Large intestine (tissue), 3 donors: Measurements from ENCODE around the gene PRKAG1. TPM values are rescaled to one million over a fixed set of nuclear protein-coding genes. Genes with fewer than 3 reads are reported as not detected.

ENCODE experiments used
- DNase-seq, 2 donors: peaks; one replicate each; pipeline versions ENCODE4 v3.0.0 to v3.0.0-alpha.2; 2013
- H3K27ac ChIP-seq: one replicate; pipeline ENCODE4 v1.5.1; 2013; ENCODE audit warnings: low read length
- H3K27me3 ChIP-seq: 2 replicates; pipeline ENCODE4 v1.6.1; 2013; ENCODE audit warnings: low read length; ENCODE audit not compliant: control insufficient read depth, insufficient read depth
- H3K36me3 ChIP-seq: 2 replicates; pipeline ENCODE4 v1.6.1; 2013; ENCODE audit warnings: low read length; ENCODE audit not compliant: control insufficient read depth, insufficient read depth
- H3K4me1 ChIP-seq: one replicate; pipeline ENCODE4 v1.6.1; 2013; ENCODE audit warnings: low read length; ENCODE audit not compliant: control insufficient read depth, insufficient read depth
- H3K4me3 ChIP-seq: one replicate; pipeline ENCODE4 v1.5.1; 2013; ENCODE audit warnings: low read length
- H3K9me3 ChIP-seq: one replicate; pipeline ENCODE4 v1.6.1; 2013; ENCODE audit warnings: mild to moderate bottlenecking, low read depth, low read length, moderate library complexity; ENCODE audit not compliant: control insufficient read depth
- WGBS: methylation state at CpG from one replicate; pipeline ENCODE4 v1.1.5; 2013; ENCODE audit warnings: low lambda C conversion rate; ENCODE audit not compliant: insufficient coverage; 5-methylcytosine and 5-hydroxymethylcytosine counted together
- polyA plus RNA-seq: library from polyadenylated mRNA; unstranded; fragments of 120-200 nt; gene quantifications from one replicate; pipeline ENCODE4 v1.2.1, GENCODE V29; 2013

Gene PRKAG1
- polyA plus RNA-seq, 1 donor = 66.8 TPM

- H3K27ac ChIP-seq = no peak overlapping the region
- H3K4me3 ChIP-seq = no peak overlapping the region
- H3K4me1 ChIP-seq = no peaks in the 10 kb centered on the region
- no peak for DNase-seq
- H3K36me3 ChIP-seq = peaks cover 23% of the 10 kb centered on the region
- no peaks in the 10 kb centered on the region for H3K27me3 ChIP-seq
- WGBS = no CpG with 5 or more reads among the region's 3 CpGs
- no peaks in the 10 kb centered on the region for H3K9me3 ChIP-seq
Measured at GRCh38 chr12:49013428-49013827, 5.1 kb downstream of the PRKAG1 start.

GRCh38 chr12:49012739-49013138, 5.8 kb downstream of the PRKAG1 start:
- no peaks in the 10 kb centered on the region for H3K9me3 ChIP-seq
- H3K4me3 ChIP-seq = no peak overlapping the region
- H3K27me3 ChIP-seq = no peaks in the 10 kb centered on the region
- no peak for DNase-seq
- H3K27ac ChIP-seq = no peak overlapping the region
- no peaks in the 10 kb centered on the region for H3K4me1 ChIP-seq
- peaks cover 23% of the 10 kb centered on the region for H3K36me3 ChIP-seq

- no peak for DNase-seq
- H3K36me3 ChIP-seq = peaks cover 30% of the 10 kb centered on the region
- no CpG with 5 or more reads among the region's 3 CpGs for WGBS
- no peaks in the 10 kb centered on the region for H3K9me3 ChIP-seq
- no peak overlapping the region for H3K4me3 ChIP-seq
- H3K27ac ChIP-seq = no peak overlapping the region
- H3K27me3 ChIP-seq = no peaks in the 10 kb centered on the region
- H3K4me1 ChIP-seq = no peaks in the 10 kb centered on the region
Measured at GRCh38 chr12:49010092-49010668, 8.4 kb downstream of the PRKAG1 start.

- Histone ChIP-seq H3K27me3 (no peaks in the 10 kb centered on the region), H3K4me3 (no peak overlapping the region), H3K27ac (no peak overlapping the region), H3K9me3 (no peaks in the 10 kb centered on the region), H3K4me1 (no peaks in the 10 kb centered on the region), H3K36me3 (peaks cover 42% of the 10 kb centered on the region)
- no CpG with 5 or more reads among the region's 1 CpG for WGBS
- no peak for DNase-seq
Measured at GRCh38 chr12:49008943-49009342, 9.6 kb downstream of the PRKAG1 start.

- no CpG with 5 or more reads among the region's 2 CpGs for WGBS
- peaks cover 4% of the 10 kb centered on the region for H3K9me3 ChIP-seq
- H3K36me3 ChIP-seq = peaks cover 42% of the 10 kb centered on the region
- DNase-seq = no peak
- H3K4me1 ChIP-seq = peaks cover 28% of the 10 kb centered on the region
- no peak overlapping the region for H3K27ac ChIP-seq
- H3K27me3 ChIP-seq = peaks cover 53% of the 10 kb centered on the region
- H3K4me3 ChIP-seq = no peak overlapping the region
Measured at GRCh38 chr12:49000346-49000745, 18.2 kb downstream of the PRKAG1 start.

- Histone ChIP-seq H3K27me3 (peaks cover 61% of the 10 kb centered on the region), H3K27ac (no peak within 1 kb of the TSS), H3K4me3 (peak within 1 kb of the TSS; percentile 30), H3K9me3 (peaks cover 4% of the 10 kb centered on the region), H3K36me3 (peaks cover 34% of the 10 kb centered on the region), H3K4me1 (peaks cover 32% of the 10 kb centered on the region)
- no CpG with 5 or more reads among the region's 30 CpGs for WGBS
- peak in 1 of 2 donors; percentile 55 for DNase-seq
Measured at GRCh38 chr12:48999371-49000131, 19.0 kb downstream of the PRKAG1 start, which contains the start of gene DDN. Gene DDN, minus strand, starts transcription at chr12:48999375. Its CDS starts 88 bp downstream, at chr12:48999287.

- WGBS = no CpG with 5 or more reads among the region's 48 CpGs
- peak in 1 of 2 donors; percentile 76 for DNase-seq
- no peak overlapping the region for H3K27ac ChIP-seq
- peaks cover 34% of the 10 kb centered on the region for H3K4me1 ChIP-seq
- peaks cover 26% of the 10 kb centered on the region for H3K36me3 ChIP-seq
- peaks cover 70% of the 10 kb centered on the region for H3K27me3 ChIP-seq
- peaks cover 4% of the 10 kb centered on the region for H3K9me3 ChIP-seq
- no peak overlapping the region for H3K4me3 ChIP-seq
Measured at GRCh38 chr12:48998497-48999353, 19.9 kb downstream of the PRKAG1 start.

GRCh38 chr12:48997719-48998496, 20.7 kb downstream of the PRKAG1 start:
- Histone ChIP-seq H3K4me1 (peaks cover 34% of the 10 kb centered on the region), H3K36me3 (peaks cover 17% of the 10 kb centered on the region), H3K4me3 (no peak overlapping the region), H3K27ac (no peak overlapping the region), H3K27me3 (peaks cover 78% of the 10 kb centered on the region), H3K9me3 (peaks cover 4% of the 10 kb centered on the region)
- no CpG with 5 or more reads among the region's 57 CpGs for WGBS
- peak in 1 of 2 donors; percentile 52 for DNase-seq

GRCh38 chr12:48996794-48997718, 21.5 kb downstream of the PRKAG1 start:
- Histone ChIP-seq H3K4me3 (peak overlapping the region; percentile 9), H3K9me3 (peaks cover 4% of the 10 kb centered on the region), H3K27me3 (peaks cover 81% of the 10 kb centered on the region), H3K4me1 (peaks cover 34% of the 10 kb centered on the region), H3K27ac (no peak overlapping the region), H3K36me3 (peaks cover 9% of the 10 kb centered on the region)
- WGBS = no CpG with 5 or more reads among the region's 71 CpGs
- peak in 1 of 2 donors; percentile 72 for DNase-seq
